NCI-H226 (cell line): ENCODE measurements around the gene PMEPA1.

Experiments
- DNase-seq: peaks from one replicate; pipeline ENCODE4 v3.0.0-alpha.2; 2015

Gene PMEPA1

GRCh38 chr20:57600320-57601210 lies 109.2 kb downstream of the PMEPA1 start:
- DNase-seq = peak; percentile 26

DNA sequence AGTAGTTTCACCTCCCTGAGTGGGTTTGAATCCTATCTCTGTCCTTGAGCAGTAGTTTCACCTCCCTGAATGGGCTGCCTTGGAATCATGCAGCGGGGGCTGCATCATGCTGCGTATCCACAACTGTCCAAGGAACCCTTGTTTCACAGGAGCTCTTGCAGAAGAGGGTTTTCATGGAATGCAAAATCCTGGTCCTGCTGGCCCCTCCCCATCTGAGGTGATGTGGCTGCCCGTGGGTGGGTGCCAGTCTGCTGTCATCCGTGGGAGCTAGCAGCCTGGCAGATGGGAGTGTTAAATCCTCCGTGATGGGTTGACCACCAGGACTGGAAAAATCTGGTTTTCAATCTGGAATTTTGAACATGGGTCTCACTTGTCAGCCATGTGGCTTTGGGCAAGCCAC lies 111.3 kb downstream of the PMEPA1 start:
- no peak for DNase-seq
